Liver (tissue), 3 donors: ENCODE measurements around the gene CEP97.
A peak's percentile ranks its signal among the peaks of the same experiment; 100 is the strongest.

Experiments
- CTCF ChIP-seq: fragments of 150-350 bp; IDR thresholded peaks from 2 replicates; pipeline ENCODE4 v1.5.1; 2017; ENCODE audit warnings: improper control_type of control experiment, low read depth, low read length; ENCODE audit not compliant: missing input control
- GABPA ChIP-seq, 2 donors: IDR thresholded peaks in 1 of 2; conservative IDR thresholded peaks in 1 of 2; 2 replicates each; pipeline ENCODE4 v1.6.1; 2016; ENCODE audit warnings: antibody characterized with exemption in 2 of 2, mild to moderate bottlenecking in 1 of 2, moderate library complexity in 1 of 2
- HNF4A ChIP-seq, 2 donors: conservative IDR thresholded peaks; 2 replicates each; pipeline ENCODE4 v1.6.1; 2016; ENCODE audit warnings: antibody characterized with exemption in 2 of 2, mild to moderate bottlenecking in 2 of 2
- JUND ChIP-seq, 2 donors: IDR thresholded peaks; 2 replicates each; pipeline ENCODE4 v1.6.1; 2016; ENCODE audit warnings: antibody characterized with exemption in 2 of 2
- RAD21 ChIP-seq, 2 donors: IDR thresholded peaks; 2 replicates each; pipeline ENCODE4 v1.6.1; 2016; ENCODE audit warnings: antibody characterized with exemption in 2 of 2, mild to moderate bottlenecking in 2 of 2
- REST ChIP-seq: IDR thresholded peaks from 2 replicates; pipeline ENCODE4 v1.6.1; 2016; ENCODE audit warnings: antibody characterized with exemption, mild to moderate bottlenecking
- RXRA ChIP-seq, 2 donors: IDR thresholded peaks; 2 replicates each; pipeline ENCODE4 v1.6.1; 2017 to 2018; ENCODE audit warnings: antibody characterized with exemption in 2 of 2, mild to moderate bottlenecking in 1 of 2
- SP1 ChIP-seq: IDR thresholded peaks from 2 replicates; pipeline ENCODE4 v1.6.1; 2018; ENCODE audit warnings: antibody characterized with exemption, mild to moderate bottlenecking
- TAF1 ChIP-seq: conservative IDR thresholded peaks from 2 replicates; pipeline ENCODE4 v1.6.1; 2016; ENCODE audit warnings: antibody characterized with exemption, mild to moderate bottlenecking
- YY1 ChIP-seq: IDR thresholded peaks from 2 replicates; pipeline ENCODE4 v1.6.1; 2016; ENCODE audit warnings: antibody characterized with exemption, mild to moderate bottlenecking
- TF ChIP-seq, protein P1 (sequence below): IDR thresholded peaks from 2 replicates; pipeline ENCODE4 v1.6.1; 2016; ENCODE audit warnings: antibody characterized with exemption
- TF ChIP-seq, protein P2 (sequence below): IDR thresholded peaks from 2 replicates; pipeline ENCODE4 v1.6.1; 2016; ENCODE audit warnings: antibody characterized with exemption
- donor health status: healthy.
- donor health status: healthy.

DNA sequence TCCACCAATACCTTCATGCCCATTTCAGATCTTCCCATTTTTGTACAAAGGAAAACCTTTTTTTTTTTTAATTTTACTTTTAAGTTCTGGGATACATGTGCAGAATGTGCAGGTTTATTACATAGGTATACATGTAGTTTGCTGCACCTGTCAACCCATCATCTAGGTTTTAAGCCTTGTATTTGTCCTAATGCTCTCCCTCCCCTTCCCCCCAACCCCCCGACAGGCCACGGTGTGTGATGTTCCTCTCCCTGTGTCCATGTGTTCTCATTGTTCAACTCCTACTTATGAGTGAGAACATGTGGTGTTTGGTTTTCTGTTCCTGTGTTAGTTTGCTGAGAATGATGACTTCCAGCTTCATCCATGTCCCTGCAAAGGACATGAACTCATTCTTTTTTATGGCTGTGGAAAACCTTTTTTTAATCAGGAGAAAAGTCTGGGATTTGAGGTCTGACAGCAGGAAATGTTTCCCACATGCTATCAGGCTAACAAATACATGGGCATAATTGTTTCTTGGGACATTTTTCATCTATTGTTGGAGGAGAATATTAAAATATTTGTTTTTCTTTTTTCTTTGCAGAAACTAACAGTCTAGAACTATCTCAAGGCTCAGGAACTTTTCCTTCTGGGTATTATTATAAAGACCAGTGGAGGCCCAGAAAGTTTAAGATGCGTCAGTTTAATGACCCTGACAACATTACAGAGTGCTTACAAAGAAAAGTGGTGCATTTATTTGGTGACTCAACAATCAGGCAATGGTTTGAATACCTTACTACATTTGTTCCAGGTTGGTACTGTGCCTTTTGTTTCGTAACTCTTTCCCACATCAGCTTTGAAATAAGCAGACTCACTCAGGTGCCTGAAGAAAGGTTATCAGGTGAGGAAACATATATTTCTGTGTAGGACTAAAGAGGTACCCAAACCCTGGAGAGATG, 92.1 kb downstream of the CEP97 start:
- TF ChIP-seq SP1 (no peak), RXRA (IDR thresholded peaks at IDR 0.05) (peak in 1 of 2 donors; percentile 34), TAF1 (no peak), CTCF (no peak), JUND (IDR thresholded peaks at IDR 0.05) (no peak), RAD21 (IDR thresholded peaks at IDR 0.05) (no peak), REST (no peak), HNF4A (conservative IDR thresholded peaks at IDR 0.05) (peak in 1 of 2 donors; percentile 25), GABPA (IDR thresholded peaks at IDR 0.05 in 1 of 2, conservative IDR thresholded peaks at IDR 0.05 in 1 of 2) (no peak), YY1 (no peak)
- TF ChIP-seq, protein P1, sequence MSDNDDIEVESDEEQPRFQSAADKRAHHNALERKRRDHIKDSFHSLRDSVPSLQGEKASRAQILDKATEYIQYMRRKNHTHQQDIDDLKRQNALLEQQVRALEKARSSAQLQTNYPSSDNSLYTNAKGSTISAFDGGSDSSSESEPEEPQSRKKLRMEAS = no peak
- TF ChIP-seq, protein P2, sequence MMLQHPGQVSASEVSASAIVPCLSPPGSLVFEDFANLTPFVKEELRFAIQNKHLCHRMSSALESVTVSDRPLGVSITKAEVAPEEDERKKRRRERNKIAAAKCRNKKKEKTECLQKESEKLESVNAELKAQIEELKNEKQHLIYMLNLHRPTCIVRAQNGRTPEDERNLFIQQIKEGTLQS = no peak
